NB4 (cell line): Measurements from ENCODE around the gene EML3.

Experiments
- MYC ChIP-seq: IDR thresholded peaks from 2 replicates; pipeline ENCODE4 v1.6.1; 2011; ENCODE audit warnings: low read depth, low read length
- POLR2A ChIP-seq: IDR thresholded peaks from 2 replicates; pipeline ENCODE4 v1.6.1; 2011; ENCODE audit warnings: mild to moderate bottlenecking; ENCODE audit not compliant: insufficient read length; ENCODE audit errors: extremely low read depth
- TF ChIP-seq, protein P1 (sequence below): IDR thresholded peaks from one replicate; pipeline ENCODE4 v1.5.1; 2012; ENCODE audit warnings: low read depth, low read length
- TF ChIP-seq, protein P2 (sequence below): IDR thresholded peaks from 2 replicates; pipeline ENCODE4 v1.6.1; 2011; ENCODE audit warnings: low read depth, low read length

DNA sequence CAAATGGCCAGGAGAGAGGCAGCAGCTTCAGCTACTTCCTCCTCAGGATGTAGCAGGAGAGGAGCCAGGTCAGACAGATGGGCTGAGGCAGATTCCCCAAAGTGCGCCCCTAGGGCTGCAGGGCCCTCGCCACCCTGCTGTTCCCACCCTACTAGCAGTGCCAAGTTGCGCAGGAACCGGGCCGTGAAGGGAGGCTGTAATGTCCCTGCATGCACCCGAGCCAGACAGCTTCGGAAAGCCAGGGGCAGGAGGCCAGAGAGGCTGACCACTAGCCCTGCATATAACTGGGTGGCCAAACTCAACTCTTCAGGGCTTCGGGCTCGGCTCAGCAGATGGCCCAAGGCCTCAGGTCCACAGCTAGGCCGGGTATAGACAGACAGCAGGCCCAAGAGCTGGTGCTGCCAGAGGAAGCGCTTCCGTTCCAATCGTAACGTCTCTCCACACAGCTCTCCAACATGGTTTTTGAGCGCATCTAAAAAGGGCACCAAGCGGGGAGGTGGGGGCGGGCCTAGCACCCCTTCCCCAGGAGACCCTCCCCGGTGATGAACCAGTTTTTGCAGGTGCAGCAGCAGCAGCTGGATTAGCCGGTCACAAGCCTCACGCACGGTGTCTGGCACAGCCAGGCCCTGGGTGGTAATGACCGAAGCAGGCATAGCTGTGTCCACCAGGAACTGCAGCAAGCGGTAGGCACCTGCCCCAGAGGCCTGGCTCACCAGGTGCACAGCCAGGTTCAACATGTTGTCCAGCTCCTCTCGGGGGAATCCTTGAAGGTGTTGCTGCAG, 35.8 kb upstream of the EML3 start:
- TF ChIP-seq, protein P1, sequence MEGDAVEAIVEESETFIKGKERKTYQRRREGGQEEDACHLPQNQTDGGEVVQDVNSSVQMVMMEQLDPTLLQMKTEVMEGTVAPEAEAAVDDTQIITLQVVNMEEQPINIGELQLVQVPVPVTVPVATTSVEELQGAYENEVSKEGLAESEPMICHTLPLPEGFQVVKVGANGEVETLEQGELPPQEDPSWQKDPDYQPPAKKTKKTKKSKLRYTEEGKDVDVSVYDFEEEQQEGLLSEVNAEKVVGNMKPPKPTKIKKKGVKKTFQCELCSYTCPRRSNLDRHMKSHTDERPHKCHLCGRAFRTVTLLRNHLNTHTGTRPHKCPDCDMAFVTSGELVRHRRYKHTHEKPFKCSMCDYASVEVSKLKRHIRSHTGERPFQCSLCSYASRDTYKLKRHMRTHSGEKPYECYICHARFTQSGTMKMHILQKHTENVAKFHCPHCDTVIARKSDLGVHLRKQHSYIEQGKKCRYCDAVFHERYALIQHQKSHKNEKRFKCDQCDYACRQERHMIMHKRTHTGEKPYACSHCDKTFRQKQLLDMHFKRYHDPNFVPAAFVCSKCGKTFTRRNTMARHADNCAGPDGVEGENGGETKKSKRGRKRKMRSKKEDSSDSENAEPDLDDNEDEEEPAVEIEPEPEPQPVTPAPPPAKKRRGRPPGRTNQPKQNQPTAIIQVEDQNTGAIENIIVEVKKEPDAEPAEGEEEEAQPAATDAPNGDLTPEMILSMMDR: no peak
- TF ChIP-seq, protein P2, sequence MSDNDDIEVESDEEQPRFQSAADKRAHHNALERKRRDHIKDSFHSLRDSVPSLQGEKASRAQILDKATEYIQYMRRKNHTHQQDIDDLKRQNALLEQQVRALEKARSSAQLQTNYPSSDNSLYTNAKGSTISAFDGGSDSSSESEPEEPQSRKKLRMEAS: no peak
- no peak for TF ChIP-seq POLR2A
- TF ChIP-seq MYC: no peak
